ENCODE data around the gene SLC25A19. TPM values are rescaled to one million over a fixed set of nuclear protein-coding genes. Genes with fewer than 3 reads are reported as not detected.

The SLC25A19 gene
- total and polyA plus RNA-seq, 2 donors from 2014 or later = 11.2 to 15.3 TPM

GRCh38 chr17:75250009-75250471, 39.2 kb downstream of the SLC25A19 start:
- no peak for TF ChIP-seq CTCF (IDR thresholded peaks at IDR 0.05; ENCODE audit: borderline replicate concordance, extremely low read depth, insufficient read depth)
- Histone ChIP-seq H3K4me3 (ENCODE audit: low read length in 3 of 3) (peak overlapping the region in 1 of 3 donors; percentile 3), H3K9ac (ENCODE audit: low read length in 3 of 3) (no peak overlapping the region), H3K27ac (ENCODE audit: low read depth in 2 of 2, low read length in 2 of 2) (no peak overlapping the region), H3K27me3 (ENCODE audit: control insufficient read depth, insufficient read depth, low read length) (no peaks in the 10 kb centered on the region), H3K4me1 (ENCODE audit: control insufficient read depth in 2 of 3, insufficient read depth in 2 of 3, low read depth in 1 of 3, low read length in 3 of 3) (peaks cover 0 to 4% (median 0%) of the 10 kb centered on the region in 3 donors), H3K9me3 (ENCODE audit: control insufficient read depth in 2 of 3, insufficient read depth in 1 of 3, low read length in 3 of 3) (no peaks in the 10 kb centered on the region), H3K36me3 (ENCODE audit: control insufficient read depth in 2 of 3, insufficient read depth in 3 of 3, low read length in 3 of 3) (peaks cover 0 to 14% (median 8%) of the 10 kb centered on the region in 3 donors)
- intact Hi-C loops (cut with DNase I) = no loop called here
- no peak for DNase-seq
- no peak for FAIRE-seq

GRCh38 chr17:75249564-75249963, 39.7 kb downstream of the SLC25A19 start:
- no peaks in the 10 kb centered on the region for H3K27me3 ChIP-seq (ENCODE audit: control insufficient read depth, insufficient read depth, low read length)
- no peak for TF ChIP-seq CTCF (IDR thresholded peaks at IDR 0.05; ENCODE audit: borderline replicate concordance, extremely low read depth, insufficient read depth)
- peaks cover 0 to 19% (median 8%) of the 10 kb centered on the region in 3 donors for H3K36me3 ChIP-seq (ENCODE audit: control insufficient read depth in 2 of 3, insufficient read depth in 3 of 3, low read length in 3 of 3)
- H3K4me1 ChIP-seq (ENCODE audit: control insufficient read depth in 2 of 3, insufficient read depth in 2 of 3, low read depth in 1 of 3, low read length in 3 of 3) = peaks cover 0 to 4% (median 0%) of the 10 kb centered on the region in 3 donors
- H3K9ac ChIP-seq (ENCODE audit: low read length in 3 of 3) = peak overlapping the region in 1 of 3 donors; percentile 12
- H3K4me3 ChIP-seq (ENCODE audit: low read length in 3 of 3) = no peak overlapping the region
- FAIRE-seq (no peak), DNase-seq (no peak)
- H3K9me3 ChIP-seq (ENCODE audit: control insufficient read depth in 2 of 3, insufficient read depth in 1 of 3, low read length in 3 of 3) = no peaks in the 10 kb centered on the region
- no peak overlapping the region for H3K27ac ChIP-seq (ENCODE audit: low read depth in 2 of 2, low read length in 2 of 2)
- intact Hi-C loops (cut with DNase I) = no loop called here

- FAIRE-seq = no peak
- no peak overlapping the region for H3K27ac ChIP-seq (ENCODE audit: low read depth in 2 of 2, low read length in 2 of 2)
Observed at GRCh38 chr17:75246404-75246803, 42.8 kb downstream of the SLC25A19 start.

More at GRCh38 chr17:75246404-75246803, 42.8 kb downstream of the SLC25A19 start:
- no peak overlapping the region for H3K9ac ChIP-seq (ENCODE audit: low read length in 3 of 3)
- peaks cover 7 to 50% (median 31%) of the 10 kb centered on the region in 3 donors for H3K36me3 ChIP-seq (ENCODE audit: control insufficient read depth in 2 of 3, insufficient read depth in 3 of 3, low read length in 3 of 3)
- no peak overlapping the region for H3K4me3 ChIP-seq (ENCODE audit: low read length in 3 of 3)
- no peak for DNase-seq
- no peaks in the 10 kb centered on the region for H3K27me3 ChIP-seq (ENCODE audit: control insufficient read depth, insufficient read depth, low read length)
- H3K4me1 ChIP-seq (ENCODE audit: control insufficient read depth in 2 of 3, insufficient read depth in 2 of 3, low read depth in 1 of 3, low read length in 3 of 3) = peaks cover 0 to 4% (median 0%) of the 10 kb centered on the region in 3 donors
- H3K9me3 ChIP-seq (ENCODE audit: control insufficient read depth in 2 of 3, insufficient read depth in 1 of 3, low read length in 3 of 3) = no peaks in the 10 kb centered on the region
- intact Hi-C loops (cut with DNase I) = no loop called here
- TF ChIP-seq CTCF (IDR thresholded peaks at IDR 0.05; ENCODE audit: borderline replicate concordance, extremely low read depth, insufficient read depth) = no peak

Measured in kidney (tissue), 14 donors.